Fibroblast of villous mesenchyme (primary cell): ENCODE data around the gene GMDS. TPM values are rescaled to one million over a fixed set of nuclear protein-coding genes. Genes with fewer than 3 reads are reported as not detected.

Experiments
- DNase-seq: peaks from one replicate; pipeline ENCODE4 v3.0.0-alpha.2; 2010; ENCODE audit warnings: low read depth
- H3K4me3 ChIP-seq: 2 replicates; pipeline ENCODE4 v1.5.1; 2011; ENCODE audit warnings: low read depth, mild to moderate bottlenecking, low read length
- total RNA-seq: library from RNA; depleted of rRNA; stranded (reverse); fragments of >200 nt; gene quantifications from 2 replicates; pipeline ENCODE4 v1.2.3, GENCODE V29; 2012
- TF ChIP-seq, protein P1 (sequence below): IDR thresholded peaks from 2 replicates; pipeline ENCODE4 v1.5.1; 2012; ENCODE audit warnings: low read depth, mild to moderate bottlenecking, low read length; ENCODE audit not compliant: insufficient read depth

Gene GMDS
- total RNA-seq, 1 donor: 6.5 TPM

DNA sequence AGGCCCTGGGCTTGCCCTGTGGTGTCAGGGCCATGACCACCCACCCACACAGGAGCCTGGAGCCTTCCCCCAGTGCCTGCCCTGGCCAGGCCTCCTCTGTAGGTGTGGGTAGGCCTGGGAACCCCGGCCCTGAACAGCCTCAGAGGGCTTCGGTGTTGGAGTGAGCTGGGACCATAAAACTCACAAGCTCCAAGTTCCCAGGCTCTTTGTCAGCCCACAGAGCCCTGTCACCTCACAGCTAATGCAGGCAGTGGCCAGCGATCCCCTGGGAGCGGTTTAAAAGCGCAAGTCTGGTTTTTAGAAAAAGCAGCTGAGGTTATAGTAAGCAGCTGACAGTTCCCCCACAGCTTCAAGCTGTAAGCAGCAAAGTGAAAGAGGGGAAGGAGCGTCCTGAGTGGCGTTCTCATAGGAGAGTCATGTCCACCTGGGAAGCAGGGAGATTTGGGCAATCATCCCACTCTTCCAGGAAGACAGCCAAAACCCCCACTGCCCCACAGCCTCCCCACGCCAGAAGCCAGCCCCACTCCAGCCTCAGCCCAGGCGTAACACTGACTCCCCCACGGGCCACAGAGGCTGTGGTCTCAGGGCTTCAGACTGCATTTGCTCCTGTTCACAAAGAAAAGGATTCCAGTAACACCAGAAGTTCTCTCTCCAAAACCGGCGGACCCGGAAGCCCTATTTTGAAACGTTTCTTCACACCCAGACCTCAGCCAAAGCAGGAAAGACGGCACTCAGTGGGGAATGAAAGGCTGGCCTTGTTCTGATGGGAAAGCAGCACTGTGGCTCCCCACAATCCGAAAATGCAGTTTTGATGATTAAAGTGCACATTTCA, 670.0 kb downstream of the GMDS start:
- H3K4me3 ChIP-seq: peak overlapping the region; percentile 27
- DNase-seq: peak; percentile 47
- TF ChIP-seq, protein P1, sequence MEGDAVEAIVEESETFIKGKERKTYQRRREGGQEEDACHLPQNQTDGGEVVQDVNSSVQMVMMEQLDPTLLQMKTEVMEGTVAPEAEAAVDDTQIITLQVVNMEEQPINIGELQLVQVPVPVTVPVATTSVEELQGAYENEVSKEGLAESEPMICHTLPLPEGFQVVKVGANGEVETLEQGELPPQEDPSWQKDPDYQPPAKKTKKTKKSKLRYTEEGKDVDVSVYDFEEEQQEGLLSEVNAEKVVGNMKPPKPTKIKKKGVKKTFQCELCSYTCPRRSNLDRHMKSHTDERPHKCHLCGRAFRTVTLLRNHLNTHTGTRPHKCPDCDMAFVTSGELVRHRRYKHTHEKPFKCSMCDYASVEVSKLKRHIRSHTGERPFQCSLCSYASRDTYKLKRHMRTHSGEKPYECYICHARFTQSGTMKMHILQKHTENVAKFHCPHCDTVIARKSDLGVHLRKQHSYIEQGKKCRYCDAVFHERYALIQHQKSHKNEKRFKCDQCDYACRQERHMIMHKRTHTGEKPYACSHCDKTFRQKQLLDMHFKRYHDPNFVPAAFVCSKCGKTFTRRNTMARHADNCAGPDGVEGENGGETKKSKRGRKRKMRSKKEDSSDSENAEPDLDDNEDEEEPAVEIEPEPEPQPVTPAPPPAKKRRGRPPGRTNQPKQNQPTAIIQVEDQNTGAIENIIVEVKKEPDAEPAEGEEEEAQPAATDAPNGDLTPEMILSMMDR: no peak

DNA sequence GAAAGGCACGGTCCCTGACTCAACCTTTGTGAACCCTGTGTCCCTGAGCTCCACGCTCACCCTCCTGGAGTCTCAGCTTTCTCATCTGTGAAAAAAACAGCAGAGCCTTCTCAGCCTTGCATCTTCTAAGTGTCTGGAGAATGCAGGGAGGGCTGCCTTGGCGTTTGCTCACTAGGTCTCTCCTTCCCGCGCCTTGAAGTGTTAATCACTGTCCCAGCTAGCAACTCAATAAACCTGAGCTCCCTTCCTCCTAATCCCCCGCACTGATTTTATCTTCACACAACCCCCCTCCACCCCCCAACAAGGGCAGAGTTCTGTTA, 670.6 kb downstream of the GMDS start:
- TF ChIP-seq, protein P1: no peak
- H3K4me3 ChIP-seq: no peak overlapping the region
- no peak for DNase-seq

DNA sequence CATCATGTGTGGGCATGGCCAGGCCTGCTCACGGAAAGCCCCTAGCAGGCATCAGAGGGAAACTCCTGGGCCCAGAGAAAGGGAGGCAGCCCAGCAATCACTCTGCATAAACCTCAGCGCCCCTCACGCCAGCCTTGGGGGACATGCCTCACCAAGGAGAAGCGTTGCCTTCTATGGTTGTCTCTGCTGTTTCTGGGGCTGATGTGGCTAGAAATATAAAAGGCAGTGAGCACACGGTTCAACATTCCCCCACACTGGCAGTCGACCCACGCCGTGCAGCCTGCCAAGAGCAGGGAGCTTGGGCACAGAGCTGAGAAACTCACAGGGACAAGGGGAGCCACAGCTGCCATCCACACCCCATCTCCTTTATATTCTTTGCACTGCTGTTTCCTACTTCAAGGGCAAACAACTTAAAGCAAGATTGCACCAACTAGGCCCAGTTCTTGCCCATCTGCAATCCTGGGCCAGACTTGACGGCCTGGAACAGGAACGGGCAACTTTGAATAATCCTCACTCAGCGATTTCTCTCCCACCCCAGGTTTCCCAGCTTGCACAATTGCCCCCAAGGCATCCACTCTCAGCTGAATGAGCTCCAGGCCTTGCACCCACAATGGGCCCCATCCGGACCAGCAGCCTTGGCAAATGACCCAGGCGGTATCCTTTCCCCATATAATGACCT, 671.2 kb downstream of the GMDS start:
- TF ChIP-seq, protein P1: no peak

More for the DNA sequence above, 671.2 kb downstream of the GMDS start:
- no peak overlapping the region for H3K4me3 ChIP-seq
- DNase-seq: no peak
